Subcutaneous preadipocyte (primary cell): Measurements from ENCODE around the gene IL36G. TPM values are rescaled to one million over a fixed set of nuclear protein-coding genes. Genes with fewer than 3 reads are reported as not detected.

Source experiments
- small RNA-seq: library from RNA; depleted of rRNA; stranded (forward); fragments of <200 nt; gene quantifications from one replicate; pipeline ENCODE3, GENCODE V24; 2012
- total RNA-seq: library from RNA; depleted of rRNA; stranded (reverse); fragments of >200 nt; gene quantifications from 2 replicates; pipeline ENCODE4 v1.2.3, GENCODE V29; 2012

IL36G gene
- not detected in 2 replicates for total RNA-seq

GRCh38 chr2:112977559-112978056, at the start of gene IL36G:
IL36G (plus strand) TSS chr2:112978006; CDS start chr2:112978639, 633 bp downstream.

GRCh38 chr2:113005030-113005509, 27.3 kb downstream of the IL36G start, which contains the start of gene IL36A:
IL36A (plus strand) TSS chr2:113005459; CDS start chr2:113005872, 413 bp downstream.

Small RNAs within 50 kb of the gene (small RNA-seq; reads per million reads assigned to genes)
- gene HMGN2P23 = not detected

Other genes with a start within 250 kb of the IL36G start
- gene CKAP2L, start 213.4 kb upstream of the IL36G start, total RNA-seq = 8.5 and 16.8 TPM in 2 replicates
- not detected in 2 replicates for gene IL1A, start 193.5 kb upstream of the IL36G start, total RNA-seq
- gene IL1B, start 141.2 kb upstream of the IL36G start, total RNA-seq = 0.20 and 0.37 TPM in 2 replicates
- gene IL37, start 66.8 kb upstream of the IL36G start, total RNA-seq = not detected in 2 replicates
- not detected in 2 replicates for gene IL36A, start 27.5 kb downstream of the IL36G start, total RNA-seq
- gene IL36B, start 74.9 kb downstream of the IL36G start, total RNA-seq = not detected in 2 replicates
- not detected in 2 replicates for gene IL36RN, start 81.2 kb downstream of the IL36G start, total RNA-seq
- gene IL1F10, start 90.0 kb downstream of the IL36G start, total RNA-seq = not detected in 2 replicates
- 0.37 TPM in 1 of 2 replicates, not detected in the other for gene IL1RN, start 149.6 kb downstream of the IL36G start, total RNA-seq
- 1.2 and 1.5 TPM in 2 replicates for gene PSD4, start 196.0 kb downstream of the IL36G start, total RNA-seq